Loucy (cell line): ENCODE measurements around the gene GPT2.

Experiments used
- H2AFZ ChIP-seq: fragments of 200-600 bp; sonication (generic); 2 replicates; pipeline ENCODE4 v1.6.0; 2016; ENCODE audit warnings: antibody characterized with exemption, mild to moderate bottlenecking, low read length, moderate library complexity
- H3F3A ChIP-seq: fragments of 200-600 bp; 2 replicates; pipeline ENCODE4 v1.6.0; 2016; ENCODE audit warnings: antibody characterized with exemption, low read depth, mild to moderate bottlenecking
- H3K27me3 ChIP-seq: fragments of 200-600 bp; sonication (generic); 2 replicates; pipeline ENCODE4 v1.6.1; 2014; ENCODE audit warnings: low read length, mild to moderate bottlenecking; ENCODE audit not compliant: insufficient read depth, poor library complexity, severe bottlenecking
- H3K36me3 ChIP-seq: fragments of 200-600 bp; sonication (generic); 2 replicates; pipeline ENCODE4 v1.6.1; 2016; ENCODE audit warnings: low read length; ENCODE audit not compliant: insufficient read depth
- H3K4me1 ChIP-seq: fragments of 200-600 bp; sonication (generic); 2 replicates; pipeline ENCODE4 v1.5.1; 2014; ENCODE audit warnings: low read length, mild to moderate bottlenecking; ENCODE audit not compliant: insufficient read depth, poor library complexity, severe bottlenecking
- H3K4me2 ChIP-seq: fragments of 200-600 bp; sonication (generic); 2 replicates; pipeline ENCODE4 v1.6.0; 2014; ENCODE audit warnings: antibody characterized with exemption, low read length, low read depth, mild to moderate bottlenecking; ENCODE audit not compliant: poor library complexity, severe bottlenecking
- H3K4me3 ChIP-seq: fragments of 200-600 bp; sonication (generic); 2 replicates; pipeline ENCODE4 v1.5.1; 2014; ENCODE audit warnings: low read length, mild to moderate bottlenecking, mixed read lengths; ENCODE audit not compliant: poor library complexity, severe bottlenecking
- H3K79me2 ChIP-seq: fragments of 200-600 bp; sonication (generic); 2 replicates; pipeline ENCODE4 v1.6.1; 2014; ENCODE audit warnings: low read length; ENCODE audit not compliant: insufficient read depth
- H3K9ac ChIP-seq: fragments of 200-600 bp; sonication (generic); 2 replicates; pipeline ENCODE4 v1.6.0; 2014; ENCODE audit warnings: mild to moderate bottlenecking, low read depth, low read length, moderate library complexity; ENCODE audit not compliant: poor library complexity, severe bottlenecking
- H3K9me2 ChIP-seq: fragments of 200-600 bp; sonication (generic); replicated peaks from 2 replicates; pipeline ENCODE4 v1.6.1; 2016; ENCODE audit warnings: low read depth, low read length, mixed read lengths
- H3K9me3 ChIP-seq: fragments of 200-600 bp; sonication (generic); 2 replicates; pipeline ENCODE4 v1.6.1; 2014; ENCODE audit warnings: mild to moderate bottlenecking, antibody characterized with exemption, low read length, low read depth; ENCODE audit not compliant: insufficient read depth
- H4K20me1 ChIP-seq: fragments of 200-600 bp; sonication (generic); 2 replicates; pipeline ENCODE4 v1.6.0; 2014; ENCODE audit warnings: antibody characterized with exemption, low read length, mild to moderate bottlenecking; ENCODE audit not compliant: insufficient read depth, poor library complexity, severe bottlenecking
- CTCF ChIP-seq: fragments of 200-600 bp; sonication (generic); conservative IDR thresholded peaks from 2 replicates; pipeline ENCODE4 v1.5.1; 2014; ENCODE audit warnings: mild to moderate bottlenecking, antibody characterized with exemption, low read length
- EZH2phosphoT487 ChIP-seq: fragments of 200-600 bp; IDR thresholded peaks from 2 replicates; pipeline ENCODE4 v1.6.1; 2018; ENCODE audit warnings: antibody characterized with exemption, mild to moderate bottlenecking, moderate library complexity, borderline replicate concordance

Gene GPT2

GRCh38 chr16:46891910-46892309 lies 7.7 kb downstream of the GPT2 start:
- Histone ChIP-seq H3K79me2 (no peaks in the 10 kb centered on the region), H3K27me3 (no peaks in the 10 kb centered on the region), H3K9ac (no peak overlapping the region), H3K4me2 (no peak overlapping the region), H3K9me3 (no peaks in the 10 kb centered on the region), H4K20me1 (no peaks in the 10 kb centered on the region), H3K4me3 (no peak overlapping the region), H3K36me3 (no peaks in the 10 kb centered on the region), H3K9me2 (no peaks in the 10 kb centered on the region), H3F3A (no peaks in the 10 kb centered on the region), H2AFZ (no peak overlapping the region), H3K4me1 (no peaks in the 10 kb centered on the region)
- TF ChIP-seq CTCF (no peak), EZH2phosphoT487 (no peak)

GRCh38 chr16:46894036-46894672 lies 10.0 kb downstream of the GPT2 start:
- Histone ChIP-seq H3K9ac (no peak overlapping the region), H3K4me3 (no peak overlapping the region), H3K4me2 (no peak overlapping the region), H3K9me3 (no peaks in the 10 kb centered on the region), H3K9me2 (no peaks in the 10 kb centered on the region), H3K79me2 (no peaks in the 10 kb centered on the region), H3K4me1 (no peaks in the 10 kb centered on the region), H4K20me1 (no peaks in the 10 kb centered on the region), H2AFZ (no peak overlapping the region), H3F3A (no peaks in the 10 kb centered on the region), H3K27me3 (no peaks in the 10 kb centered on the region), H3K36me3 (no peaks in the 10 kb centered on the region)
- TF ChIP-seq CTCF (no peak), EZH2phosphoT487 (no peak)

- H3K27me3 ChIP-seq, result no peaks in the 10 kb centered on the region
- no peaks in the 10 kb centered on the region for H3K4me1 ChIP-seq
- TF ChIP-seq CTCF, result no peak
- no peak for TF ChIP-seq EZH2phosphoT487
- H3K4me2 ChIP-seq, result no peak overlapping the region
- H4K20me1 ChIP-seq, result no peaks in the 10 kb centered on the region
- H3K9ac ChIP-seq, result no peak overlapping the region
- no peaks in the 10 kb centered on the region for H3K9me2 ChIP-seq
- no peak overlapping the region for H3K4me3 ChIP-seq
- no peaks in the 10 kb centered on the region for H3K36me3 ChIP-seq
- no peaks in the 10 kb centered on the region for H3K79me2 ChIP-seq
- no peak overlapping the region for H2AFZ ChIP-seq
- H3F3A ChIP-seq, result no peaks in the 10 kb centered on the region
- H3K9me3 ChIP-seq, result no peaks in the 10 kb centered on the region
Observed at GRCh38 chr16:46895399-46896313, 11.5 kb downstream of the GPT2 start.
